TTC549 (cell line): ENCODE results near the gene RNF151.

ENCODE experiments used
- FAIRE-seq: peaks from 2 replicates; lab custom pipeline; 2012; peaks lifted over from hg19 to GRCh38; lab: Jason Lieb, UNC

Gene RNF151

DNA sequence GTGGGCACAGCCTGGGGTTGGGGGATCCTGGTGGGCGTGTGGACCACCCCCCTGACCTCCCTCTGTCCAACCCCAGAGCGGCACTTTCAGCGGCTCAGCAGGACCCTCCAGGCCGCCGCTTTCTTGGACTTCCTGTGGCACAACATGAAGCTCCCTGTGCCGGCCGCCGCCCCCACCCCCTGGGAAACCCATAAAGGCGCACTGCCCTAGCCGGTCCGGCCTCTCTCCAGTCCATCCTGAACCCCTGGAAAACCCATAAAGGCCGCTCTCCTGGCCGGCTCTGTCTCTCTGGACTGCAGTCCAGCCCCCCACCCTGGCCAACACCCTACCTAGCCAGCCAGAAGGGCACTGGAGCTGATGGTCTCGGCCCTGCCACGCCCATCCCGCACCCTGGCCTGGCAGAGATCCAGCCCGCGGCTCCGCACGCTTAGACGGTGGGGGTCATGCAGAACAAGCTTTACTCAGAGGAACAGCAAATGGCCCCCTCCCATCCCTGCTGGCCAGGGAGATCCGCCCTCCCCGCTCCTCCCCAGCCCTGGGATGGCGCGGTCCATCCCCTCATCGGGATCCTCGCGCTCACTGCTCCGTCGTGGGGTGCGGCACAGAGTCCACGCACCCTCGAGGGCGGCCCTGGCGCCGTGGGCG, 11.9 kb downstream of the RNF151 start:
- no peak for FAIRE-seq

GRCh38 chr16:1979271-1980029, 12.8 kb downstream of the RNF151 start:
- FAIRE-seq: no peak

DNA sequence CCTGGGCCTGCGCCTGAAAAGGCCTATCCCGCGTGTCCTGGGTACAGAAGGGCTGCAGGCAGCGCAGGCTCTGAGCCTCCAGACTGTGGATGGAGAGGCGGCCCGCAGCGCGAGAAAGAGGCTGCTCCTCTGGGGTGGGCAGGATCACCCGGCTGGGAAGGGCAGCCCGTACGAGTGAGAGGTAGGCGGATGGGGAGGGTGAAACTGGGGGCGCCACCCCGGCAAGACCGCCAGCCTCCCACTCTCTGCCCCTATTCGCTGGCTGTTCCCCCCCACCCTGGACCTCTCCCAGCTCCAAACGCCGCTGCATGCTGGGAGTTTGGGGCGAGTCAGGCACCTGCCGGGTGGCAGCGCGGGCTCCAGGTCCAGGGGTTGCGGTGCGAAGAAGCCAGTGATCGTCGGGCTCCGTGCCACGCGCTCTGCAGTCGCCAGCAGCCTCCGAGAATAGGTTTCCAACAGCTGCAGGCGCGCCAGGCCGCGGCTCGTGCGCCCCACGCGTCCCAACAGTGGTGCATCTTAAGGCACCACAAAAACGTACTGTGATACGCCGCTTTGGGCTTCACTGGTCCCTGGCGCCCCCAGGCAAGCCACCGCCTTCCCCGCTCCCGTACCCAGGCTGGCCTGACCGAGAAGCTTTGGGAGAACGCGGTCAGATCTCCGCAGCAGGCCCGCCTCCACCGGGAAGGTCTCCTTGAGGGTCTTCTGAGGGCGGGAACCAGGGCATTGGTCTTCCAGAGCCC, 13.5 kb downstream of the RNF151 start:
- FAIRE-seq: no peak

DNA sequence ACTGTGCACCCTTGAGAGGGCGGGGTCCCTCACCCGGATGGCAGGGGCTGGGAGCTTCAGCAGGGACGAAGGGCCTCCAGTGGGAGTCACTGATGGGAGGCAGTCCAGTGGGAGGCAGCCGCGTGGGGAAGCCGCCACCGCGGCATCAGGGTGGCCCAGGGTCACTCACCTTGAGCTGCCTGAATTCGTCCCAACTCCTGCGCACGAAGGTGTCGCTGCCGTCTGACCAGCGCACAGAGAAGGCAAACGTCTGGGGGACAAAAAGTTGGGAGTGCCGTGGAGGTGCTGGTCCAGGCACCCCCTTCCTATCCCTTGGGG, 14.1 kb downstream of the RNF151 start:
- no peak for FAIRE-seq

DNA sequence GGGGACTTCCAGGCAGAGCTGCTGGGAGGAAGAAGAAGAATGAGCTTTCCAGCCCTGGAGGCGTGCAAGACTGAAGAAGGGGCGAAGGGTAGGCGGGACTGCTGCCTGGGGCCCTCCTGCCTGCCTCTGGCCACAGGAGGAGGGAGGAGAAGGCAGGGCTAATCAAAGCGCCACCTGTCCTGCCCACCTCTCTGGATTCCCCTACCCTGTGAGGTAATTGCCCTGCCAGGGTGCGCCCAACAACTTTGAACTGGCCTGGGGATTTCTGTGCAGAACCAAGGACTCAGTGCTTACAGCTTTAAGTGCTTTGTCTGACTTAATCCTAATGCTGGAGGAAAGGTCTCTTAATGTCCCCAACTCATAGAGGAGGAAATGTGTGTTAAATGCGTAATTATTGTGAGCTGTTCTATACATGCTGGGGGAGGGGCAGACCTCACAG, 14.8 kb downstream of the RNF151 start, which contains the start of gene NOXO1:
Gene NOXO1 (minus strand): TSS at position 72 of the 439 bp plus-strand sequence. CDS start 290 bp downstream, outside the sequence.
- FAIRE-seq: no peak

- FAIRE-seq: no peak
Observed at GRCh38 chr16:1982013-1982433, 15.4 kb downstream of the RNF151 start.

DNA sequence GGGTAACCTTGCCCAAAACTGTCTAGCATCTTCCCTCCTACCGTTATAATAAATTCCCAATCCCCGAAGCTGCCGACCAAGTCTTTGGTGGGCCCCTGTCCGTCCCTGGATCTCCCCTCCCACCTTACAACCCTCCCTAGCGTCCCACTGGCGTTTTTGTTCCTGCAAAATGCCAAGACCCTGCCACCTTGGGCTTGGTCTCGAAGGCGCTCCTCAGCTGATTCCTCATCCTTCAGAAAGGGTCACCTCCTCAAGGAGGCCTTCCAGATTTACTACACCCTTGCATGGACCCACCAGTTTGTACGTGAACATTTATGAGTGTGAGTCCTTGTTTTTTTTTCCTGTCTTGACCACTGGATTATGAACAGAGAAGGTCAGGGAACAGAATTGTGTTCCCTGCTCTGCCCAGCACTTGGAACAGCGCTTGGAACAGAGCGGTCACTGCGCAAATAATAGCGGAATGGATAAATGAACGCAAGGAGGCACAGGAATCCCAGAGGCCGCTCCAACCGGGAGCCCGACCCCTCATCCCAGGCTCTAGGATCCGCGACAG, 16.4 kb downstream of the RNF151 start:
- no peak for FAIRE-seq

DNA sequence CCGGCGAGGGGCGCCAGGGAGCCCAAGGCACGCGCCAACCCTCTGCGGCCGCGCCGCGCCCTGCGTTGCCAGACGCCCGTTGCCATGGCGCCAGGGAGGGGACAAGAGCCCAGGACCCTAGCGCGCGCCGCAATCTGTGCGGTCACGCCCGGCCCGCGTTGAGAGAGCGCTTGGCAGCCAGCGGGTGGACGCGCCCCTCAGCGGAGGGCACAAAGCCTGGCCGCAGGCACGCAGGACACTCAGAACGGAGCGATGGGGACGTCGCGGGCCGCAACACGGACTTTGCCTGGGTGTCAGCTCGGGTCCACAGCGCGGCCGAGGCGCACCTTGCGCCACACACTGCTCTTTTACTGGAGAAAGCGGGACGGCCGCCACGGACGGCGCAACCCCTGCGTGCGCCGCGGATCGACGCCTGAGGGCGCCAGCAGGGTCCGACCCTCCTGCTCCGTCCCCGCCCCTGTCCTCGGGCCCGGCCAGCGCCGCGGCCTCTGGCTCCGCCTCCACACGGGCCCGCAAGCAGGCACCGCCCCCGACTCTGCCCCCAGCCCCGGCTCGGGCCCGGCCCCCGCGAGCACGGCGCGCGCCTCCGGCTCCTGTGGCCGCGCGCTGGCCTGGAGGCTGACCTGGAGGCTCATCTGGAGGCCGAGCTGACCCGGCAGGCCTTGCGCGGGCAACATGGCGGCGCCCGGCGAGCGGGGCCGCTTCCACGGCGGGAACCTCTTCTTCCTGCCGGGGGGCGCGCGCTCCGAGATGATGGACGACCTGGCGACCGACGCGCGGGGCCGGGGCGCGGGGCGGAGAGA, 17.1 kb downstream of the RNF151 start, which contains the start of gene GFER:
Gene GFER (plus strand): TSS at position 650 of the 803 bp plus-strand sequence. CDS start 26 bp downstream, at position 676.
- FAIRE-seq: no peak

GRCh38 chr16:1984347-1985225, 17.9 kb downstream of the RNF151 start:
- FAIRE-seq: no peak

DNA sequence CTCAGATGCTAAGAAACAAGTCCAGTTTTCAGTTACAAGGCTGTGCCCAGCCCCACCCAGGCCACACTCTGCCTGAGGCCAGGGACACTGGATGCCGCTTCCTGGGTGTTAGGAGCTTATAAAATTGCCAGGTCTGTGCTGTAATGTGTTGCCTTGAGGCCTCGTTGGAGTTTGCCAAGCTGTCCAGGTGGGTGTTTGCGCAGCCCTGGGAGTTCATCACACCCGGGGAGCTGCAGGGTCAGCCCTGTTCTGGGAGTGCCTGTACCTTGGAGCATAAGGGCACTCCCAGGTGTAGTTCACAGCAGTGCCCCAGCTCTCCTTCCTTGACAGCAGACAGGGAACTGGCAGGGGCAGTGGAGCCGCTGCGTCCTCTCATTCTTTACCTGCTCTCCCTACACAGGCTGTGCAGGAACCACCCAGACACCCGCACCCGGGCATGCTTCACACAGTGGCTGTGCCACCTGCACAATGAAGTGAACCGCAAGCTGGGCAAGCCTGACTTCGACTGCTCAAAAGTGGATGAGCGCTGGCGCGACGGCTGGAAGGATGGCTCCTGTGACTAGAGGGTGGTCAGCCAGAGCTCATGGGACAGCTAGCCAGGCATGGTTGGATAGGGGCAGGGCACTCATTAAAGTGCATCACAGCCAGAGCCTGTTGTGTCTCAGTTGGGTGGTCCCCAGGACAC, 19.0 kb downstream of the RNF151 start:
- no peak for FAIRE-seq

DNA sequence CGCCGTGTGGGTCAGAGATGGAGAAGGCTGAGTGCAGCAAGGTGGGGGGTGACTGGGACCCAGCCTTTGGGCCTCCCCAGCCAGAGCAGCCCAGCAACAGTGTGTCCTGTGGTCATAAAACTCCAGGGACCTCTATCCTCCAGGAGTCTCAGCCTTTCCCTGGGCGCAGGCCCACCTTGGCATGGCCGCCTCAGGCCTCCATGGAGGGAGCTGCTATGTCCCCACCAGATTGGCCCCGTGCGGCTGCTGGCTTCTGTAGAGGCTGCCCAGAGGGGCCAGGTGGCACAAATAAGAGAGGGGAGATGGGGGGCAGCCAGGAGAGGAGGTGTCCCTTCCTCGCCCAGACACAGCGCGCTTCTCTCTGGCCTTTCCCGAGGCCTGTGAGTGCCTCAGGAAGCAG, 20.5 kb downstream of the RNF151 start:
- no peak for FAIRE-seq

DNA sequence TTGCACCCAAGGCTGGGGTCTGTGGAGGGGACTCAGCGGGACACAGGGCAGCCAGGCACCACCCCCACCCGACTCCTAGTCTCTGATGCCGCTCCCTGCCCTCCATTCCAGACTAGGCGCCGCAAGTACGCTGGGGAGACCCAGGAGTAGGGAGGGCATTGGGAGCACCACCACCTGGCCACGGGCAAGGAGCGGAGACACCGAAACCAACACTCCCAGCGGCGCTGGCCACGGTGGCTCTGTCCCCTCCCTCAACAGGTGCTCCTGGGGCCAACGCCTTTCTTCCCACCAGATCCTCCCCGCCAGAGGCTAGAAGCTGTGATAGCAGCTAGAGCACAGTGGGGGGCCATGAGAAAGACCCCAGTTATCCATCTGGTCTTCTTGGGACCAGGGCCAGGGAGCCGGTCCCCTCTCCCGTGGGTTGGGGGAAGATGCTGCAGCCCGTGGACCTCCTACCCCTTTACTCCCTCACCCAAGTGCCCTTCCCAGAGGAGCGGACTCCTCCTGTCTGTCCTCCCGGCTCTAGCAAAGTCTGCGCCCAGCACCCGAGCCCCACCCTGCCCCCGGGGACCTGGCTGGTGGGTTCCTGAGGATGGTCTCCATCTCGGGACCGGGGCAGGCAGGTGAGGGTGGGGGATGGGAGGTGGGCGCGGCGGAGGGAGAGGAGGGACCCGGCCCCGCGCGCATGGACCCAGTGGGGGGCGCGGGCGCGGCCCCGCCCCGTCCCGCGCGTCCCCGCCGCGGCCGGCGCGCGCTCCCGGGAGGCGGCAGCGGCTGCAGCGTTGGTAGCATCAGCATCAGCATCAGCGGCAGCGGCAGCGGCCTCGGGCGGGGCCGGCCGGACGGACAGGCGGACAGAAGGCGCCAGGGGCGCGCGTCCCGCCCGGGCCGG, 22.8 kb downstream of the RNF151 start, which contains the start of gene SYNGR3:
Gene SYNGR3 (plus strand): TSS at position 762 of the 892 bp plus-strand sequence. CDS start 133 bp downstream, outside the sequence.
- no peak for FAIRE-seq

- FAIRE-seq: no peak
Observed at GRCh38 chr16:1990101-1990350, 23.4 kb downstream of the RNF151 start.

GRCh38 chr16:1990351-1991134, 23.9 kb downstream of the RNF151 start:
- no peak for FAIRE-seq

DNA sequence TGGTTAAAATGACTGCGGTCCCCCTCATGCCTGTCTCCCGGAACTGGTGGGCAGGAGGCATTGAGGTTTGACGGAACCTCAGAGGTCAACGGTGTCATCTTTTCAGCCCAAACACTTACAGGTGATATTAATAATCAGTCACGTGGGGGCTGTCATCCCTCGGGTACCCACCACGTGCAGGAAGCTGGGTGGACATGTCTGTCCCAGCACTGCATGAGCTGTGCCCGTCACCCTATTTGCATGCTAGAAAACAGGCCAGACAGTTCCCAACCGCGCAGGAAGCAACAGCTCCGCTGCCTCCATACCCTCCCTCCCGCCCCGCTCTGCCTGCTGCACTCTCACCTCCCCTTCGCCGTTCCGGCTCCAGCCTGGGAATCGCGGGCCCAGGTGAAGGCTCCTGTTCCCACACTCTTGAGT, 24.5 kb downstream of the RNF151 start:
- FAIRE-seq: no peak

DNA sequence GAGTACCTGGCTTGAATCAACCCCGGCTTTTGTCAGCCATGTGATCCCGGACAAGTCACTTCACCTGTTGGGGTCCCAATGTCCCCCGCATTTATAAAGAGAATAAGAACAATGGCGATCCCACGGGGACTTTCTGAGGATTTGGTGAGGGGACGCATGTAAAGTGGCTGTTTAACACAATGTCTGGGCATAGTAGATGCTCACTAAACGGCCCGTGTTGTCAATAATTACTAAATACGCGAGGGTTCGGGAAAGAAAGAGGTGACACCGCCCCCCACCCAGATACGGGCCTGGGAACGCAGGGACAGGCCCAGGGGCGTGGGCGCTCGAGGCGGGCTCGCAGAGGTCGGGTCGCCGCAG, 24.9 kb downstream of the RNF151 start:
- FAIRE-seq: no peak

DNA sequence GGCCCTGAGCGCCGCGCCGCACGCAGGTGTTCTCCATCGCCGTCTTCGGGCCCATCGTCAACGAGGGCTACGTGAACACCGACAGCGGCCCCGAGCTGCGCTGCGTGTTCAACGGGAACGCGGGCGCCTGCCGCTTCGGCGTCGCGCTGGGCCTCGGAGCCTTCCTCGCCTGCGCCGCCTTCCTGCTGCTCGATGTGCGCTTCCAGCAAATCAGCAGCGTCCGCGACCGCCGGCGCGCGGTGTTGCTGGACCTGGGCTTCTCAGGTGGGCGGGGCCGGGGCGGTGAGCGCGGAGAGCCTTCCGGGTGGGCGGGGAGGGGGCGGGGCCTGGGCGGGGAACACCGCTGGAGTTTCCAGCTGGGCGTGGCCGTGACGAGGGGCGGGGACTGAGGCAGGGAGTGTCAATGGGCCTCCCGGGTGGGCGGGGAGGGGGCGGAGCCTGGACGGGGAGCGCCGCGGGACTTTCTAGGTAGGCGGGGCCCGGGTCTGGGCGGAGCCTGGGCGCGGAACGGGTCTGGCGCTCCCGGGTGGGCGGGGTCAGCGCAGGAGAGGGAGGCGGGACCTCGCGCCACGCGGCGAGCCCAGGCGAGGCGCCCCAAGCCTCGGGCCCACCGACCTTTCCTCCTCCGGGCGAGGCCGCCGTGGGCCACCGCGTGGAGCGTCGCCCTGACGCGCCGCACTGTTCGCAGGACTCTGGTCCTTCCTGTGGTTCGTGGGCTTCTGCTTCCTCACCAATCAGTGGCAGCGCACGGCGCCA, 25.5 kb downstream of the RNF151 start:
- no peak for FAIRE-seq
